Choroid plexus epithelial cell (primary cell): Measurements from ENCODE around the gene MRPS31.
"Not testable (repeated sequence)": the region's sequence is repeated elsewhere in the genome, so short reads cannot be mapped to it uniquely, and the experiment has no call there.

Experiments
- DNase-seq: peaks from one replicate; pipeline ENCODE4 v3.0.0-alpha.2; 2010; ENCODE audit warnings: low read depth
- H3K4me3 ChIP-seq: 2 replicates; pipeline ENCODE4 v1.5.1; 2011; ENCODE audit warnings: low read depth, mild to moderate bottlenecking, control low read depth, low read length, moderate library complexity
- TF ChIP-seq, protein P1 (sequence below): conservative IDR thresholded peaks from 2 replicates; pipeline ENCODE4 v1.5.1; 2011; ENCODE audit warnings: low read depth, mild to moderate bottlenecking, control low read depth, inconsistent platforms, low read length, moderate library complexity

MRPS31 gene

DNA sequence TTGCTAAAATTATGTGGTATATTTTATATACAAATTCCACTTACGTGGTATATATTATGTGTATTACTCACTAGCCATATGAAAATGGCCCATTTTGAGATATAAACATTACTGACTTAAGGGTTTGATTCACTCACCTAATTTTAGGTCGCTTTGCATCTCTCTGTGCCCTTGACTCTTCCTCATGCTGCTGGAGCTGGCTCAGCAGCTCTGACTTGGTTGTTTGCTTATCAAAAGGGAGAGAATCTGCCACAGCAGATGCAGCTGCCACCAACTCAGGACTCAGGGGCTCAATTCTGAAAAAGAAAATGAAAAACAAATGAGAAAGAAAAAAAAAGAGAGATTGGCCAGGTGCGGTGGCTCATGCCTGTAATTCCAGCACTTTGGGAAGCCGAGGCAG is 12.2 kb downstream of the MRPS31 start:
- DNase-seq: no peak
- TF ChIP-seq, protein P1, sequence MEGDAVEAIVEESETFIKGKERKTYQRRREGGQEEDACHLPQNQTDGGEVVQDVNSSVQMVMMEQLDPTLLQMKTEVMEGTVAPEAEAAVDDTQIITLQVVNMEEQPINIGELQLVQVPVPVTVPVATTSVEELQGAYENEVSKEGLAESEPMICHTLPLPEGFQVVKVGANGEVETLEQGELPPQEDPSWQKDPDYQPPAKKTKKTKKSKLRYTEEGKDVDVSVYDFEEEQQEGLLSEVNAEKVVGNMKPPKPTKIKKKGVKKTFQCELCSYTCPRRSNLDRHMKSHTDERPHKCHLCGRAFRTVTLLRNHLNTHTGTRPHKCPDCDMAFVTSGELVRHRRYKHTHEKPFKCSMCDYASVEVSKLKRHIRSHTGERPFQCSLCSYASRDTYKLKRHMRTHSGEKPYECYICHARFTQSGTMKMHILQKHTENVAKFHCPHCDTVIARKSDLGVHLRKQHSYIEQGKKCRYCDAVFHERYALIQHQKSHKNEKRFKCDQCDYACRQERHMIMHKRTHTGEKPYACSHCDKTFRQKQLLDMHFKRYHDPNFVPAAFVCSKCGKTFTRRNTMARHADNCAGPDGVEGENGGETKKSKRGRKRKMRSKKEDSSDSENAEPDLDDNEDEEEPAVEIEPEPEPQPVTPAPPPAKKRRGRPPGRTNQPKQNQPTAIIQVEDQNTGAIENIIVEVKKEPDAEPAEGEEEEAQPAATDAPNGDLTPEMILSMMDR: no peak
- H3K4me3 ChIP-seq: no peak overlapping the region

DNA sequence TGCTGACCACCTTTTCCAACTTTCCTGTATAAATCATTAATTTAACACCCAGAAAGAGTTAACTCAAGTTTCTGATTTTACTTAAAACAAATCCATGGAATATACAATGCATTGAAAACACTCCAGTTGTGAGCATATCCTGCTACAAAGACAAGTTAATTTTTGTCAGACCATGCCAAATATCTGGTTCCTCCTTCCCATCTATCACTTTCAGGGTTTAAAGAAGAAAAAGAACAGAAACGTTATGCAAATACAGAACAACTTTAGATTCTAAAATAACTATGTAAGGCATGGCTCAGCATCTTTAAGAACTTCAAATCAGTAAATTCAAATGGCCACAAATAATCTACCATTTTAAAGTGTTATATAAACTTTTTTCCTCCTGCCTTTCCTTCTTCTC is 14.9 kb downstream of the MRPS31 start:
- TF ChIP-seq, protein P1: no peak
- DNase-seq: no peak
- H3K4me3 ChIP-seq: no peak overlapping the region

DNA sequence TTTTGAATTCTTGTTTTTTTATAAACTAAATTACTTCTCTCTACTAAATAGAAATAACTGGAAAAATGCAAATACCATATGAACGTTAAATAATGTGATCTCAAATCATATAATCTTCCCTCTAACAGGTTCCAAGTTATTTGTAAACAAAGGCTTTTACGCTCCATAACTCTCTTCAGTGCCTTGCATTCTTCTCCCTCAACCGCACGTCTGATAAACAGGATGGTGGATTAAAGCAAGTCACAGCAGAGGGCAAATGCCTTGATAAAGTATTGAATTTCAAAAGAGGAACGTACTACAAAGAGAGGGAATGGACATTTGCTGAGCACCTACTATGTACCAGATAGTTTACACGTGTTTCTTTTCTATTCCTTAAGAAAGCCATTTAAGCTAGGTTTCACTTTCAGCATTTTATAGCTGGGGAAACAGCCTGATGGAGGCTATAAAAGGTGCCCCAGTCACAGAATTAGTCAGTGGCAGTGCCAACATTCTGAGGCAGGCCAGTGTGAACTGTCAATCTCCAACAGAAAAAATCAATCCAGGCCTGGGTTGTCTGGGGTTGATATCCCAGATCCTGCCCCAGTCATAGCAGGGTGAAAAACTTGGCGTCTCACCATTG is 15.8 kb downstream of the MRPS31 start:
- no peak for DNase-seq
- no peak overlapping the region for H3K4me3 ChIP-seq
- TF ChIP-seq, protein P1: no peak

DNA sequence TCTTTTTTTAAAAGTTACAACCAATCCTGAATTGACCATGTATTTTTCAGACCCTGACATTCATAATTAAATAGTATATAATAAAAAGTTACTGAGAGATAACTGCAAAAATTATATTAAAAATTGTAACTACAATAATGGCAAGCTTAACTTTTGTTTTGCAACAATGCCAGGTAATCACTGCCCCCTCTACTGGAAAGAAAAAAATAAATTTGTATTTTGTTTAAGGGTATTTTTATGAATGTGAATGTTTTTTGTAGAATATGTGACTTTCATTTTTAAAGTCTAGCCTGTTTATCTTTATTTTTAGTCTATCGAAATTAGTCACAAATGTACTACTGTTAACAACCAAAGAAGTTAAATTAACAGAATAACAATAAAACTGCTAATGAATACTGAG is 21.7 kb downstream of the MRPS31 start:
- peak; percentile 6 for DNase-seq
- TF ChIP-seq, protein P1: peak; percentile 38
- no peak overlapping the region for H3K4me3 ChIP-seq

DNA sequence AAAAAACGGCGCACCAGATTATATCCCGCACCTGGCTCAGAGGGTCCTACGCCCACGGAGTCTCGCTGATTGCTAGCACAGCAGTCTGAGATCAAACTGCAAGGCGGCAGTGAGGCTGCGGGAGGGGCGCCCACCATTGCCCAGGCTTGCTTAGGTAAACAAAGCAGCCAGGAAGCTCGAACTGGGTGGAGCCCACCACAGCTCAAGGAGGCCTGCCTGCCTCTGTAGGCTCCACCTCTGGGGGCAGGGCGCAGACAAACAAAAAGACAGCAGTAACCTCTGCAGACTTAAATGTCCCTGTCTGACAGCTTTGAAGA is 35.8 kb downstream of the MRPS31 start:
- DNase-seq, H3K4me3 ChIP-seq: not testable (repeated sequence)

DNA sequence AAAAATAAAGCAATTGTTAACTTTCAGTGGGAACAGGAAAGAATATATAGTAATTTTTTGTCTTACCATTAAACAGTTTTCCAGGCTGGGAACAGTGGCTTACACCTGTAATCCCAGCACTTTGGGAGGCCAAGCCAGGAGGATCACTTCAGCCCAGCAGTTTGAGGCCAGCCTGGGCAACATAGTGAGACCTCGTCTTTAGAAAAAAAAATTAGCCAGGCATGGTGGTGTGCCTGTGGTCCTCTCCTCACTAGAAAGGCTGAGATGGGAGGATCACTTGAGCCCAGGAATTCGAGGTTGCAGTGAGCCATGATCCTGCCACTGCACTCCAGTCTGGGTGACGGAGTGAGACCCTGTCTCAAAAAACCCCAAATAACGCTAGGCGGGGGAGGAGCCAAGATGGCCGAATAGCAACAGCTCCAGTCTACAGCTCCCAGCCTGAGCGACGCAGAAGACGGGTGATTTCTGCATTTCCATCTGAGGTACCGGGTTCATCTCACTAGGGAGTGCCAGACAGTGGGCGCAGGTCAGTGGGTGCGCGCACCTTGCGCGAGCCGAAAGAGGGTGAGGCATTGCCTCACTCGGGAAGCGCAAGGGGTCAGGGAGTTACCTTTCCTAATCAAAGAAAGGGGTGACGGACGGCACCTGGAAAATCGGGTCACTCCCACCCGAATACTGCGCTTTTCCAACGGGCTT is 36.3 kb downstream of the MRPS31 start:
- DNase-seq, H3K4me3 ChIP-seq: not testable (repeated sequence)

DNA sequence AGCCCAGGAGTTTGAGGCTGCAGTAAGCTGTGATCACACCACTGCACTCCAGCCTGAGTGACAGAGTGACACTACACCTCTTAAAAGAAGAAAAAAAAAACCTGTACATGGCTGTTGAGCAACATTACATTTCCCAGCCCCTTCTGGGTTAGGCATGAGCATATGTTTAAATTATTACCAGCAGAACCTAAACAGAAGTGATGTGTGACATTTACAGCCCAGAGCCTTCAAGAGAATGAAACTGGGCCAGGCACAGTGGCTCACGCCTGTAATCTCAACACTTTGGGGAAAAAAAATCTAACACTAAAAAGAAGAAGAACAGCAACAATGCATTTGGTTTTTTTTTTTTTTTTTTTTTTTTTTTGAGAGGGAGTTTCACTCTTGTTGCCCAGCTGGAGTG is 38.3 kb downstream of the MRPS31 start:
- H3K4me3 ChIP-seq: no peak overlapping the region
- TF ChIP-seq, protein P1: no peak
- DNase-seq: no peak

DNA sequence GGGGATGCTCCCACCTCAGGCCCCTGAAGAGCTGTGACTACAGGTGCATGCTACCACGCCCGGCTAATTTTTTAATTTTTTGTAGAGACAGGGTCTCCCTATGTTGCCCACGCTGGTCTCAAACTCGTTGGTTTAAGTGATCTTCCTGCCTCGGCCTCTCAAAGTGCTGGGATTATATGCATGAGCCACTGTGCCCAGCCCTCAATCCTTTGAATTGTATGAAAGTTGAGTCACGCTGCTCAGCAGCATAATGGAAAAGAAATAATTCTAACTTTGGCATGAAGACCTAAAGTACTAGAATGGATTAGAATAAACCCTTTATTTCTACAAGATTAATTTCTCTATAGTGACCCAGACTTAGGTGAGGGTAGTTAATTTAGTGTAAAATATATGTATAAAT is 42.4 kb downstream of the MRPS31 start:
- TF ChIP-seq, protein P1: no peak

DNA sequence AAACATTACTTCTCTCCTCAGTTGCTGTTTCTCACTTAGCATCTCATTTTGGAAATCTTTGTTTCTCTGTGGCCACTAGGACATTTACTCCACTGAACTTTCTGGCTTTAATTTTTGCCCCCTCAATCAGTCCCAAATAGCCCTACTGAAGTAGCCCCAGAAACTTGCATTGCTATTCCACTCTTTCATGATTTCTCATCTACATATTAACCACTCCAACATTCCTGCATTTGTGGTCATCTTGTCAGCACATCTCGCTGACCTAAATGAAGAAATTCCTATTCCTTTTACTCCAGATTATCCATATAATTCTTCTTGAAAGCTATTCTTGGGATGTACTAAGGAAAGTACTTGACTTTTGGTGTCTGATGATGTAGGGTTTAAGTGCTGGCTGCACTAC is 56.6 kb downstream of the MRPS31 start:
- DNase-seq, H3K4me3 ChIP-seq: not testable (repeated sequence)

More for the DNA sequence above, 42.4 kb downstream of the MRPS31 start:
- H3K4me3 ChIP-seq: no peak overlapping the region
- no peak for DNase-seq
